WTC11 (cell line): ENCODE results near the gene RTP1. TPM values are rescaled to one million over a fixed set of nuclear protein-coding genes. Genes with fewer than 3 reads are reported as not detected.

Source experiments
- ATAC-seq: fragments of 200-7000 bp; cut with Tn5 transposase; 2 replicates; pipeline ENCODE4 v1.10.0; 2021; ENCODE audit warnings: mild to moderate bottlenecking, moderate library complexity
- CTCF ChIA-PET: fragments of 300-600 bp; sonication (Branson Sonifier 250); formaldehyde crosslinking; loops from one replicate; lab custom pipeline; 2021; ENCODE audit warnings: antibody characterized with exemption; lab: Charles Lee
- POLR2A ChIA-PET: fragments of 350-600 bp; sonication (Branson Sonifier 250); formaldehyde crosslinking; loops from one replicate; lab custom pipeline; 2021; ENCODE audit warnings: antibody characterized with exemption; lab: Charles Lee
- DNase-seq: peaks from one replicate; pipeline ENCODE4 v3.0.0; 2021; ENCODE audit warnings: low spot score
- H3K27ac Mint-ChIP-seq: 2 replicates; pipeline ENCODE4 v1.8.0; 2021; ENCODE audit warnings: mixed read lengths
- H3K27me3 Mint-ChIP-seq: 2 replicates; pipeline ENCODE4 v1.8.0; 2021; ENCODE audit warnings: low read depth, mild to moderate bottlenecking, moderate library complexity, mixed read lengths
- H3K36me3 Mint-ChIP-seq: 2 replicates; pipeline ENCODE4 v1.8.0; 2021; ENCODE audit warnings: mixed read lengths
- H3K4me1 Mint-ChIP-seq: 2 replicates; pipeline ENCODE4 v1.8.0; 2022; ENCODE audit warnings: mixed read lengths
- H3K4me3 Mint-ChIP-seq: 2 replicates; pipeline ENCODE4 v1.8.0; 2021; ENCODE audit warnings: mild to moderate bottlenecking, moderate library complexity, mixed read lengths
- H3K9me3 Mint-ChIP-seq: 2 replicates; pipeline ENCODE4 v1.8.0; 2021; ENCODE audit warnings: mixed read lengths
- ATF1 ChIP-seq: sonication (generic); formaldehyde crosslinking; IDR thresholded peaks from 2 replicates; pipeline ENCODE4 v1.8.1; 2023; ENCODE audit warnings: mild to moderate bottlenecking, moderate library complexity, missing genetic modification reagents
- CBFB ChIP-seq: sonication (generic); formaldehyde crosslinking; IDR thresholded peaks from 2 replicates; pipeline ENCODE4 v1.8.1; 2022; ENCODE audit warnings: mild to moderate bottlenecking, low read depth, missing genetic modification reagents
- CREM ChIP-seq: sonication (generic); formaldehyde crosslinking; IDR thresholded peaks from 2 replicates; pipeline ENCODE4 v1.8.1; 2022; ENCODE audit warnings: mild to moderate bottlenecking, missing genetic modification reagents, moderate library complexity
- E2F5 ChIP-seq: sonication (generic); formaldehyde crosslinking; IDR thresholded peaks from 2 replicates; pipeline ENCODE4 v1.8.1; 2022; ENCODE audit warnings: mild to moderate bottlenecking, moderate library complexity, missing genetic modification reagents
- ELF4 ChIP-seq: sonication (generic); formaldehyde crosslinking; IDR thresholded peaks from 2 replicates; pipeline ENCODE4 v1.8.1; 2022; ENCODE audit warnings: low read depth, mild to moderate bottlenecking, moderate library complexity, missing genetic modification reagents
- ESRRA ChIP-seq: sonication (generic); formaldehyde crosslinking; IDR thresholded peaks from 2 replicates; pipeline ENCODE4 v1.8.1; 2022; ENCODE audit warnings: mild to moderate bottlenecking, missing genetic modification reagents, borderline replicate concordance
- MYBL2 ChIP-seq: sonication (generic); formaldehyde crosslinking; IDR thresholded peaks from 2 replicates; pipeline ENCODE4 v1.8.1; 2023; ENCODE audit warnings: mild to moderate bottlenecking, moderate library complexity, missing genetic modification reagents
- NFE2L1 ChIP-seq: sonication (generic); formaldehyde crosslinking; IDR thresholded peaks from 2 replicates; pipeline ENCODE4 v1.8.1; 2023; ENCODE audit warnings: missing genetic modification reagents
- OVOL2 ChIP-seq: fragments of 250-450 bp; sonication (Bioruptor Pico); IDR thresholded peaks from 2 replicates; pipeline ENCODE4 v1.9.0; 2021; ENCODE audit warnings: mild to moderate bottlenecking, borderline replicate concordance
- TCF7 ChIP-seq: sonication (generic); formaldehyde crosslinking; IDR thresholded peaks from 2 replicates; pipeline ENCODE4 v1.8.0; 2022; ENCODE audit warnings: mild to moderate bottlenecking, low read depth, missing genetic modification reagents, moderate library complexity
- TEAD1 ChIP-seq: sonication (generic); formaldehyde crosslinking; IDR thresholded peaks from 2 replicates; pipeline ENCODE4 v1.8.0; 2022; ENCODE audit warnings: mild to moderate bottlenecking, missing genetic modification reagents
- TEAD4 ChIP-seq: sonication (generic); formaldehyde crosslinking; IDR thresholded peaks from 2 replicates; pipeline ENCODE4 v1.8.0; 2022; ENCODE audit warnings: mild to moderate bottlenecking, missing genetic modification reagents
- ZMAT4 ChIP-seq: fragments of 250-450 bp; sonication (Bioruptor Pico); IDR thresholded peaks from 2 replicates; pipeline ENCODE4 v1.9.0; 2021; ENCODE audit warnings: mild to moderate bottlenecking
- ZNF121 ChIP-seq: sonication (generic); formaldehyde crosslinking; IDR thresholded peaks from 2 replicates; pipeline ENCODE4 v1.8.0; 2023; ENCODE audit warnings: missing genetic modification reagents
- ZNF423 ChIP-seq: fragments of 250-450 bp; sonication (Bioruptor Pico); IDR thresholded peaks from 2 replicates; pipeline ENCODE4 v2.1.2; 2022; ENCODE audit warnings: mild to moderate bottlenecking, moderate library complexity
- ZNF512 ChIP-seq: sonication (generic); formaldehyde crosslinking; IDR thresholded peaks from 2 replicates; pipeline ENCODE4 v1.8.1; 2022; ENCODE audit warnings: missing genetic modification reagents, borderline replicate concordance
- total RNA-seq: library from RNA; stranded (reverse); gene quantifications from 3 replicates; pipeline ENCODE4 v1.2.3, GENCODE V29; 2021
- TF ChIP-seq, protein P1 (sequence below): sonication (generic); formaldehyde crosslinking; IDR thresholded peaks from 2 replicates; pipeline ENCODE4 v1.8.1; 2023; ENCODE audit warnings: mild to moderate bottlenecking, missing genetic modification reagents
- TF ChIP-seq, protein P2 (sequence below): fragments of 250-450 bp; sonication (Bioruptor Pico); IDR thresholded peaks from 2 replicates; pipeline ENCODE4 v1.9.0; 2021; ENCODE audit warnings: mild to moderate bottlenecking
- TF ChIP-seq, protein P3 (sequence below): sonication (generic); formaldehyde crosslinking; IDR thresholded peaks from 2 replicates; pipeline ENCODE4 v1.8.1; 2023; ENCODE audit warnings: mild to moderate bottlenecking, missing genetic modification reagents, borderline replicate concordance

RTP1 gene
- total RNA-seq, 1 experiment from 2014 or later, result 5.6 TPM

- TF ChIP-seq, protein P1, sequence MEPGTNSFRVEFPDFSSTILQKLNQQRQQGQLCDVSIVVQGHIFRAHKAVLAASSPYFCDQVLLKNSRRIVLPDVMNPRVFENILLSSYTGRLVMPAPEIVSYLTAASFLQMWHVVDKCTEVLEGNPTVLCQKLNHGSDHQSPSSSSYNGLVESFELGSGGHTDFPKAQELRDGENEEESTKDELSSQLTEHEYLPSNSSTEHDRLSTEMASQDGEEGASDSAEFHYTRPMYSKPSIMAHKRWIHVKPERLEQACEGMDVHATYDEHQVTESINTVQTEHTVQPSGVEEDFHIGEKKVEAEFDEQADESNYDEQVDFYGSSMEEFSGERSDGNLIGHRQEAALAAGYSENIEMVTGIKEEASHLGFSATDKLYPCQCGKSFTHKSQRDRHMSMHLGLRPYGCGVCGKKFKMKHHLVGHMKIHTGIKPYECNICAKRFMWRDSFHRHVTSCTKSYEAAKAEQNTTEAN (CRISPR knock-in tag), result no peak
These were observed 18.2 kb downstream of the RTP1 start (continued) for GRCh38 chr3:187215460-187215859.

- POLR2A ChIA-PET, result no interaction called here
- Mint-ChIP-seq H3K27me3 (peaks cover 2% of the 10 kb centered on the region; the same call in 1 of the 2 replicates), H3K36me3 (no peaks in the 10 kb centered on the region), H3K9me3 (peaks cover 9% of the 10 kb centered on the region), H3K27ac (no peak overlapping the region), H3K4me3 (no peak overlapping the region), H3K4me1 (peaks cover 15% of the 10 kb centered on the region)
- CTCF ChIA-PET, result interaction anchor here (1.0 to 3.3 kb wide), 2 partner anchors 96 to 456 kb away, joined by 5 to 19 read pairs; no protein-coding TSS in a partner anchor
- ATAC-seq (no peak), DNase-seq (no peak)
- TF ChIP-seq TEAD4 (CRISPR knock-in tag), result no peak
- TF ChIP-seq ELF4 (CRISPR knock-in tag), result no peak
- no peak for TF ChIP-seq CREM (CRISPR knock-in tag)
- TF ChIP-seq, protein P2, sequence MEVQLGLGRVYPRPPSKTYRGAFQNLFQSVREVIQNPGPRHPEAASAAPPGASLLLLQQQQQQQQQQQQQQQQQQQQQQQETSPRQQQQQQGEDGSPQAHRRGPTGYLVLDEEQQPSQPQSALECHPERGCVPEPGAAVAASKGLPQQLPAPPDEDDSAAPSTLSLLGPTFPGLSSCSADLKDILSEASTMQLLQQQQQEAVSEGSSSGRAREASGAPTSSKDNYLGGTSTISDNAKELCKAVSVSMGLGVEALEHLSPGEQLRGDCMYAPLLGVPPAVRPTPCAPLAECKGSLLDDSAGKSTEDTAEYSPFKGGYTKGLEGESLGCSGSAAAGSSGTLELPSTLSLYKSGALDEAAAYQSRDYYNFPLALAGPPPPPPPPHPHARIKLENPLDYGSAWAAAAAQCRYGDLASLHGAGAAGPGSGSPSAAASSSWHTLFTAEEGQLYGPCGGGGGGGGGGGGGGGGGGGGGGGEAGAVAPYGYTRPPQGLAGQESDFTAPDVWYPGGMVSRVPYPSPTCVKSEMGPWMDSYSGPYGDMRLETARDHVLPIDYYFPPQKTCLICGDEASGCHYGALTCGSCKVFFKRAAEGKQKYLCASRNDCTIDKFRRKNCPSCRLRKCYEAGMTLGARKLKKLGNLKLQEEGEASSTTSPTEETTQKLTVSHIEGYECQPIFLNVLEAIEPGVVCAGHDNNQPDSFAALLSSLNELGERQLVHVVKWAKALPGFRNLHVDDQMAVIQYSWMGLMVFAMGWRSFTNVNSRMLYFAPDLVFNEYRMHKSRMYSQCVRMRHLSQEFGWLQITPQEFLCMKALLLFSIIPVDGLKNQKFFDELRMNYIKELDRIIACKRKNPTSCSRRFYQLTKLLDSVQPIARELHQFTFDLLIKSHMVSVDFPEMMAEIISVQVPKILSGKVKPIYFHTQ (CRISPR knock-in tag), result no peak
- no peak for TF ChIP-seq OVOL2 (CRISPR knock-in tag)
- TF ChIP-seq ZMAT4, result no peak
- no peak for TF ChIP-seq ZNF121 (CRISPR knock-in tag)
- TF ChIP-seq TCF7 (CRISPR knock-in tag), result no peak
- TF ChIP-seq TEAD1 (CRISPR knock-in tag), result no peak
- TF ChIP-seq ATF1, result no peak
- TF ChIP-seq NFE2L1 (CRISPR knock-in tag), result no peak
- no peak for TF ChIP-seq ZNF423 (CRISPR knock-in tag)
- TF ChIP-seq CBFB (CRISPR knock-in tag), result no peak
- TF ChIP-seq, protein P3, sequence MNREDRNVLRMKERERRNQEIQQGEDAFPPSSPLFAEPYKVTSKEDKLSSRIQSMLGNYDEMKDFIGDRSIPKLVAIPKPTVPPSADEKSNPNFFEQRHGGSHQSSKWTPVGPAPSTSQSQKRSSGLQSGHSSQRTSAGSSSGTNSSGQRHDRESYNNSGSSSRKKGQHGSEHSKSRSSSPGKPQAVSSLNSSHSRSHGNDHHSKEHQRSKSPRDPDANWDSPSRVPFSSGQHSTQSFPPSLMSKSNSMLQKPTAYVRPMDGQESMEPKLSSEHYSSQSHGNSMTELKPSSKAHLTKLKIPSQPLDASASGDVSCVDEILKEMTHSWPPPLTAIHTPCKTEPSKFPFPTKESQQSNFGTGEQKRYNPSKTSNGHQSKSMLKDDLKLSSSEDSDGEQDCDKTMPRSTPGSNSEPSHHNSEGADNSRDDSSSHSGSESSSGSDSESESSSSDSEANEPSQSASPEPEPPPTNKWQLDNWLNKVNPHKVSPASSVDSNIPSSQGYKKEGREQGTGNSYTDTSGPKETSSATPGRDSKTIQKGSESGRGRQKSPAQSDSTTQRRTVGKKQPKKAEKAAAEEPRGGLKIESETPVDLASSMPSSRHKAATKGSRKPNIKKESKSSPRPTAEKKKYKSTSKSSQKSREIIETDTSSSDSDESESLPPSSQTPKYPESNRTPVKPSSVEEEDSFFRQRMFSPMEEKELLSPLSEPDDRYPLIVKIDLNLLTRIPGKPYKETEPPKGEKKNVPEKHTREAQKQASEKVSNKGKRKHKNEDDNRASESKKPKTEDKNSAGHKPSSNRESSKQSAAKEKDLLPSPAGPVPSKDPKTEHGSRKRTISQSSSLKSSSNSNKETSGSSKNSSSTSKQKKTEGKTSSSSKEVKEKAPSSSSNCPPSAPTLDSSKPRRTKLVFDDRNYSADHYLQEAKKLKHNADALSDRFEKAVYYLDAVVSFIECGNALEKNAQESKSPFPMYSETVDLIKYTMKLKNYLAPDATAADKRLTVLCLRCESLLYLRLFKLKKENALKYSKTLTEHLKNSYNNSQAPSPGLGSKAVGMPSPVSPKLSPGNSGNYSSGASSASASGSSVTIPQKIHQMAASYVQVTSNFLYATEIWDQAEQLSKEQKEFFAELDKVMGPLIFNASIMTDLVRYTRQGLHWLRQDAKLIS (CRISPR knock-in tag), result no peak
- no peak for TF ChIP-seq MYBL2 (CRISPR knock-in tag)
- no peak for TF ChIP-seq E2F5 (CRISPR knock-in tag)
- no peak for TF ChIP-seq ZNF512
- TF ChIP-seq ESRRA (CRISPR knock-in tag), result no peak
These were observed 25.5 kb downstream of the RTP1 start for GRCh38 chr3:187222801-187223200.
